ENCODE data around the gene NDUFV1. TPM values are rescaled to one million over a fixed set of nuclear protein-coding genes. Genes with fewer than 3 reads are reported as not detected.

NDUFV1 gene
- total RNA-seq, 6 experiments from 2014 or later, result 151 to 214 (median 163) TPM

DNA sequence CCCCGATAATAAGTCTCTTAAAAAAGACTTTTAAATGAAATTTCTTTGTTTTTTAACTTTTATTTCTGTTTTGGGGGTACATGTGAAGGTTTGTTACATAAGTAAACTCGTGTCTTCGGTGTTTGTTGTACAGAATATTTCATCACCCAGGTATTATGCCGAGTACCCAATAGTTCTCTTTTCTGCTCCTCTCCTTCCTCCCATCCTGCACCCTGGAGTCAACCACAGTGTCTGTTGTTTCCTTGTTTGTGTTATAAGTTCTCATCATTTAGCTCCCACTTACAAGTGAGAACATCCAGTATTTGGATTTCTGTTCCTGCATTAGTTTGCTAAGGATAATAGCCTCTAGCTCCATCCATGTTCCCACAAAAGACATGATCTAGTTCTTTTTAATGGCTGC lies 24.7 kb upstream of the NDUFV1 start:
- H3K27ac ChIP-seq, result no peak overlapping the region
- peaks cover 0 to 53% (median 2%) of the 10 kb centered on the region in 4 donors for H3K4me1 ChIP-seq
- H3K9me3 ChIP-seq, result no peaks in the 10 kb centered on the region
- DNase-seq (no peak), ATAC-seq (no peak)
- intact Hi-C loops (cut with DNase I), result no loop called here
- TF ChIP-seq POLR2A (IDR thresholded peaks at IDR 0.05), result no peak
- TF ChIP-seq, protein P1, sequence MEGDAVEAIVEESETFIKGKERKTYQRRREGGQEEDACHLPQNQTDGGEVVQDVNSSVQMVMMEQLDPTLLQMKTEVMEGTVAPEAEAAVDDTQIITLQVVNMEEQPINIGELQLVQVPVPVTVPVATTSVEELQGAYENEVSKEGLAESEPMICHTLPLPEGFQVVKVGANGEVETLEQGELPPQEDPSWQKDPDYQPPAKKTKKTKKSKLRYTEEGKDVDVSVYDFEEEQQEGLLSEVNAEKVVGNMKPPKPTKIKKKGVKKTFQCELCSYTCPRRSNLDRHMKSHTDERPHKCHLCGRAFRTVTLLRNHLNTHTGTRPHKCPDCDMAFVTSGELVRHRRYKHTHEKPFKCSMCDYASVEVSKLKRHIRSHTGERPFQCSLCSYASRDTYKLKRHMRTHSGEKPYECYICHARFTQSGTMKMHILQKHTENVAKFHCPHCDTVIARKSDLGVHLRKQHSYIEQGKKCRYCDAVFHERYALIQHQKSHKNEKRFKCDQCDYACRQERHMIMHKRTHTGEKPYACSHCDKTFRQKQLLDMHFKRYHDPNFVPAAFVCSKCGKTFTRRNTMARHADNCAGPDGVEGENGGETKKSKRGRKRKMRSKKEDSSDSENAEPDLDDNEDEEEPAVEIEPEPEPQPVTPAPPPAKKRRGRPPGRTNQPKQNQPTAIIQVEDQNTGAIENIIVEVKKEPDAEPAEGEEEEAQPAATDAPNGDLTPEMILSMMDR (IDR thresholded peaks at IDR 0.05), result no peak
- H3K27me3 ChIP-seq, result no peaks in the 10 kb centered on the region
- H3K36me3 ChIP-seq, result no peaks in the 10 kb centered on the region
- H3K4me3 ChIP-seq, result no peak overlapping the region
- 45% methylated on average over 4 of the region's 4 CpGs for WGBS (ENCODE audit: insufficient coverage, low coverage, low lambda C conversion rate, missing lambda C conversion rate)

DNA sequence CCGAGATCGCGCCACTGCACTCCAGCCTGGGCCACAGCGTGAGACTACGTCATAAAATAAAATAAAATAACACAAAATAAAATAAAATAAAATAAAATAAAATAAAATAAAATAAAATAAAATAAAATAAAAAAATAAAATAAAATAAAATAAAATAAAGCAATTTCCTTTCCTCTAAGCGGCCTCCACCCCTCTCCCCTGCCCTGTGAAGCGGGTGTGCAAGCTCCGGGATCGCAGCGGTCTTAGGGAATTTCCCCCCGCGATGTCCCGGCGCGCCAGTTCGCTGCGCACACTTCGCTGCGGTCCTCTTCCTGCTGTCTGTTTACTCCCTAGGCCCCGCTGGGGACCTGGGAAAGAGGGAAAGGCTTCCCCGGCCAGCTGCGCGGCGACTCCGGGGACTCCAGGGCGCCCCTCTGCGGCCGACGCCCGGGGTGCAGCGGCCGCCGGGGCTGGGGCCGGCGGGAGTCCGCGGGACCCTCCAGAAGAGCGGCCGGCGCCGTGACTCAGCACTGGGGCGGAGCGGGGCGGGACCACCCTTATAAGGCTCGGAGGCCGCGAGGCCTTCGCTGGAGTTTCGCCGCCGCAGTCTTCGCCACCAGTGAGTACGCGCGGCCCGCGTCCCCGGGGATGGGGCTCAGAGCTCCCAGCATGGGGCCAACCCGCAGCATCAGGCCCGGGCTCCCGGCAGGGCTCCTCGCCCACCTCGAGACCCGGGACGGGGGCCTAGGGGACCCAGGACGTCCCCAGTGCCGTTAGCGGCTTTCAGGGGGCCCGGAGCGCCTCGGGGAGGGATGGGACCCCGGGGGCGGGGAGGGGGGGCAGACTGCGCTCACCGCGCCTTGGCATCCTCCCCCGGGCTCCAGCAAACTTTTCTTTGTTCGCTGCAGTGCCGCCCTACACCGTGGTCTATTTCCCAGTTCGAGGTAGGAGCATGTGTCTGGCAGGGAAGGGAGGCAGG lies 23.2 kb upstream of the NDUFV1 start, which contains the start of gene GSTP1:
TSS of gene GSTP1 (plus strand) at position 566 of the 958 bp plus-strand sequence. CDS start at position 598, 32 bp downstream.
- intact Hi-C loops (cut with DNase I), result no loop called here
- ATAC-seq, result peak; percentile 64 to 89 (median 67)
- WGBS (ENCODE audit: insufficient coverage, low coverage, low lambda C conversion rate, missing lambda C conversion rate), result 15% methylated on average over 18 of the region's 81 CpGs
- H3K9me3 ChIP-seq, result no peaks in the 10 kb centered on the region
- H3K27ac ChIP-seq, result peak within 1 kb of the TSS; percentile 55 to 89 (median 81)
- no peaks in the 10 kb centered on the region for H3K27me3 ChIP-seq
- no peaks in the 10 kb centered on the region for H3K36me3 ChIP-seq
- DNase-seq, result peak; percentile 75 to 85 (median 84)
- TF ChIP-seq, protein P1 (IDR thresholded peaks at IDR 0.05), result peak; percentile 50 to 61 (median 52)
- peak; percentile 72 for TF ChIP-seq POLR2A (IDR thresholded peaks at IDR 0.05)
- H3K4me1 ChIP-seq, result peaks cover 0 to 40% (median 2%) of the 10 kb centered on the region in 4 donors
- peak within 1 kb of the TSS; percentile 44 to 49 (median 47) for H3K4me3 ChIP-seq

DNA sequence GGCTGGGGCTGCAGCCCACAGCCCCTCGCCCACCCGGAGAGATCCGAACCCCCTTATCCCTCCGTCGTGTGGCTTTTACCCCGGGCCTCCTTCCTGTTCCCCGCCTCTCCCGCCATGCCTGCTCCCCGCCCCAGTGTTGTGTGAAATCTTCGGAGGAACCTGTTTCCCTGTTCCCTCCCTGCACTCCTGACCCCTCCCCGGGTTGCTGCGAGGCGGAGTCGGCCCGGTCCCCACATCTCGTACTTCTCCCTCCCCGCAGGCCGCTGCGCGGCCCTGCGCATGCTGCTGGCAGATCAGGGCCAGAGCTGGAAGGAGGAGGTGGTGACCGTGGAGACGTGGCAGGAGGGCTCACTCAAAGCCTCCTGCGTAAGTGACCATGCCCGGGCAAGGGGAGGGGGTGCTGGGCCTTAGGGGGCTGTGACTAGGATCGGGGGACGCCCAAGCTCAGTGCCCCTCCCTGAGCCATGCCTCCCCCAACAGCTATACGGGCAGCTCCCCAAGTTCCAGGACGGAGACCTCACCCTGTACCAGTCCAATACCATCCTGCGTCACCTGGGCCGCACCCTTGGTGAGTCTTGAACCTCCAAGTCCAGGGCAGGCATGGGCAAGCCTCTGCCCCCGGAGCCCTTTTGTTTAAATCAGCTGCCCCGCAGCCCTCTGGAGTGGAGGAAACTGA lies 22.4 kb upstream of the NDUFV1 start:
- DNase-seq, result peak in 2 of 3 donors; percentile 54 to 73
- Histone ChIP-seq H3K27ac (peak overlapping the region; percentile 55 to 89 (median 81)), H3K9me3 (no peaks in the 10 kb centered on the region), H3K4me1 (peaks cover 0 to 36% (median 1%) of the 10 kb centered on the region in 4 donors), H3K27me3 (no peaks in the 10 kb centered on the region), H3K36me3 (no peaks in the 10 kb centered on the region), H3K4me3 (peak overlapping the region; percentile 44 to 49 (median 47))
- TF ChIP-seq POLR2A (IDR thresholded peaks at IDR 0.05), result no peak
- TF ChIP-seq, protein P1 (IDR thresholded peaks at IDR 0.05), result no peak
- WGBS (ENCODE audit: insufficient coverage, low coverage, low lambda C conversion rate, missing lambda C conversion rate), result 34% methylated on average over 11 of the region's 33 CpGs
- peak; percentile 17 to 62 (median 36) for ATAC-seq
- intact Hi-C loops (cut with DNase I), result no loop called here

DNA sequence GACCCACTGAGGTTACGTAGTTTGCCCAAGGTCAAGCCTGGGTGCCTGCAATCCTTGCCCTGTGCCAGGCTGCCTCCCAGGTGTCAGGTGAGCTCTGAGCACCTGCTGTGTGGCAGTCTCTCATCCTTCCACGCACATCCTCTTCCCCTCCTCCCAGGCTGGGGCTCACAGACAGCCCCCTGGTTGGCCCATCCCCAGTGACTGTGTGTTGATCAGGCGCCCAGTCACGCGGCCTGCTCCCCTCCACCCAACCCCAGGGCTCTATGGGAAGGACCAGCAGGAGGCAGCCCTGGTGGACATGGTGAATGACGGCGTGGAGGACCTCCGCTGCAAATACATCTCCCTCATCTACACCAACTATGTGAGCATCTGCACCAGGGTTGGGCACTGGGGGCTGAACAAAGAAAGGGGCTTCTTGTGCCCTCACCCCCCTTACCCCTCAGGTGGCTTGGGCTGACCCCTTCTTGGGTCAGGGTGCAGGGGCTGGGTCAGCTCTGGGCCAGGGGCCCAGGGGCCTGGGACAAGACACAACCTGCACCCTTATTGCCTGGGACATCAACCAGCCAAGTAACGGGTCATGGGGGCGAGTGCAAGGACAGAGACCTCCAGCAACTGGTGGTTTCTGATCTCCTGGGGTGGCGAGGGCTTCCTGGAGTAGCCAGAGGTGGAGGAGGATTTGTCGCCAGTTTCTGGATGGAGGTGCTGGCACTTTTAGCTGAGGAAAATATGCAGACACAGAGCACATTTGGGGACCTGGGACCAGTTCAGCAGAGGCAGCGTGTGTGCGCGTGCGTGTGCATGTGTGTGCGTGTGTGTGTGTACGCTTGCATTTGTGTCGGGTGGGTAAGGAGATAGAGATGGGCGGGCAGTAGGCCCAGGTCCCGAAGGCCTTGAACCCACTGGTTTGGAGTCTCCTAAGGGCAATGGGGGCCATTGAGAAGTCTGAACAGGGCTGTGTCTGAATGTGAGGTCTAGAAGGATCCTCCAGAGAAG lies 21.6 kb upstream of the NDUFV1 start:
- Histone ChIP-seq H3K9me3 (no peaks in the 10 kb centered on the region), H3K27me3 (no peaks in the 10 kb centered on the region), H3K36me3 (no peaks in the 10 kb centered on the region), H3K27ac (peak overlapping the region in 1 of 3 donors; percentile 89), H3K4me3 (no peak overlapping the region), H3K4me1 (peaks cover 0 to 28% (median 0%) of the 10 kb centered on the region in 4 donors)
- no peak for TF ChIP-seq POLR2A (IDR thresholded peaks at IDR 0.05)
- TF ChIP-seq, protein P1 (IDR thresholded peaks at IDR 0.05), result no peak
- ATAC-seq, result no peak
- intact Hi-C loops (cut with DNase I), result no loop called here
- WGBS (ENCODE audit: insufficient coverage, low coverage, low lambda C conversion rate, missing lambda C conversion rate), result 93% methylated on average over 11 of the region's 21 CpGs
- DNase-seq, result no peak

Data from right lobe of liver (tissue), 6 donors.